Measurements from ENCODE around the gene CASS4.

DNA sequence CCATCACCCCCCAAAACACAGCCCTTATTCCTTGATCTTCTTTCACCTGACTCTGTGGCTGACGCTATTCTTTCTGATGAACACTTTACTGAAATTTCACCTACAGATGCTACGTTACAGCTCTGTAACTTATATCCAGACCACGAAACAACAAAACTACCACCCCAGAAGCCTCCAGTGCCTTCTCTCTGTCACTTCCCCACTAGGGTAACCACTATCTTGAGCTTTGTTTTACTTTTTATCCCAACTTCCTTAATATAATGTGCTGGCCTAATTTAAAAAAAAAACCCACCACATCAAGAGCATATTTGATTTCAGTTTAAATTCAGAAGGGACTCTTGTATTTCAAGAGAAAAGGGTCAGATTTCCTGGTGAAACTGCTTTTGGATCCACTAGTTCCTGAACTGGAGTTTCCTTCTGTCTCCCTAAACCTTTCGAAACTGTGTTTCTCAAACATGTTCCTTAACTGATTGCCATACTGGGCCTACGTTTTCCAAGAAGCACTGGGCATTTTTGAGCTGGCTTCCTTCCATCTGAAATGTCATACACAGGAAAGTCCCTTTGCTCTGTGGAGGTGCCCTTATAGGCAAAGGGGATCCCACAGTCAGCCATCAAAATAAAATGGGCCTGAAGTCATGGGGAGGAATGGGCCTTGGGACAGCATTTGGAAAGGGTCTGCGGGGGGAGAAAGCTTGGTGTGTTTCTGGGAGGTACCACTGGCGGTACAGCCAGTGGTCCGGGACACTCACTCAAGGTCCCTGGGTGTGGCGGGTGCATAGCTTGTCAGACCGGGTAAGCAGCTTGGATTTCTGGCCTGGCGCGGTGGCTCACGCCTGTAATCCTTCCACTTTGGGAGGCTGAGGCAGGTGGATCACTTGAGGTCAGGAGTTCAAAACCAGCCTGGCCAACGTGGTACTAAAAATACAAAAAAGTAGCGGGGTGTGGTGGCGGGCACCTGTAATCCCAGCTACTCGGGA, 30.6 kb downstream of the CASS4 start:
- TF ChIP-seq CTCF (conservative IDR thresholded peaks at IDR 0.05 in 1 of 2, IDR thresholded peaks at IDR 0.05 in 1 of 2; ENCODE audit: extremely low read depth in 1 of 2, insufficient read depth in 1 of 2, low read depth in 1 of 2, low read length in 2 of 2) = no peak
- no peak for TF ChIP-seq EZH2 (IDR thresholded peaks at IDR 0.05; ENCODE audit: borderline replicate concordance, low read length)

All from mammary epithelial cell (primary cell).